Choroid plexus epithelial cell (primary cell): ENCODE measurements around the gene DYNC1I1.
A peak's percentile ranks its signal among the peaks of the same experiment; 100 is the strongest.

Source experiments
- DNase-seq: peaks from one replicate; pipeline ENCODE4 v3.0.0-alpha.2; 2010; ENCODE audit warnings: low read depth
- H3K4me3 ChIP-seq: 2 replicates; pipeline ENCODE4 v1.5.1; 2011; ENCODE audit warnings: low read depth, mild to moderate bottlenecking, control low read depth, low read length, moderate library complexity
- CTCF ChIP-seq: conservative IDR thresholded peaks from 2 replicates; pipeline ENCODE4 v1.5.1; 2011; ENCODE audit warnings: low read depth, mild to moderate bottlenecking, control low read depth, inconsistent platforms, low read length, moderate library complexity

Gene DYNC1I1

DNA sequence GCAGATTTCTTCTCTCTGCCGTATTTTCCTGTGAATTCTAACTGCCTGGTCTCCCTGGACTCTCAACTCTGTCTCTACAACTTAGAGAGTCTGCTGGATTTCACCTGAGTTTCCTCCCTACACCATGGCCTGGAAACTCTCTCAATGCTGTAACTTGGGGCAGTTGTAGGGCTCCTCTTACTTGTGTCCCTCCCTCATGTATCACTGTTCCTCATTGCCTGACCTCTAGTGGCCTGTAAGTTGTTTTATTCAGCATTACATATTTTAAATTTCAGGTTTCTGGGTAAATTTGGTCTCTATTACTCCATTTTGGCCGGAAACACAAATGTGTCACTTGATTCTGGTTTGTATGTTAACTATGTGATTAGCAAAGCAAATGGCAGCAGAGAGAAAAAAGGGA lies 70.9 kb downstream of the DYNC1I1 start:
- DNase-seq = peak; percentile 16
- no peak overlapping the region for H3K4me3 ChIP-seq
- TF ChIP-seq CTCF = peak; percentile 21

DNA sequence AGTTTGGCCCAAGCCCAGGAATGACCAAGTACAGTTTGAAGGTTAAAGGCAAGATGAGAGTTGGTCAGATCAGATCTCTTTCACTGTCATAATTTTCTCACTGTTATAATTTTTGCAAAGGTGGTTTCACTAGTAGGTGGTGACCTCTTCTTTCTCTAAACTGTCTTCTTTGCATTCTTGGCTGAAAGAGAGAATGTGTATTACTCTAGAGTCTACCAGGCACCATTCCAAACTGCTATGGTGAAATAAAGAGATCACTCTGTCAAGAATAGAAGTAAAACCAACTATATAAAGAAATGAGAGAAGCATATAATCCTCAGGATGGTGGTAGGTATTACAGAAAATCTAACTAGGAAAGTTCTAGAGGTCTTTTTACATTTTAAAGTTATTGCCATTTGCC lies 72.7 kb downstream of the DYNC1I1 start:
- DNase-seq = peak; percentile 56
- no peak overlapping the region for H3K4me3 ChIP-seq
- TF ChIP-seq CTCF = no peak

- DNase-seq = no peak
- no peak overlapping the region for H3K4me3 ChIP-seq
- no peak for TF ChIP-seq CTCF
Observed at GRCh38 chr7:95847061-95847460, 74.7 kb downstream of the DYNC1I1 start.

- DNase-seq = peak; percentile 71
- no peak overlapping the region for H3K4me3 ChIP-seq
- TF ChIP-seq CTCF = no peak
Observed at GRCh38 chr7:95859429-95859828, 87.1 kb downstream of the DYNC1I1 start.

GRCh38 chr7:95861041-95861440 lies 88.7 kb downstream of the DYNC1I1 start:
- H3K4me3 ChIP-seq = no peak overlapping the region
- DNase-seq = peak; percentile 44

DNA sequence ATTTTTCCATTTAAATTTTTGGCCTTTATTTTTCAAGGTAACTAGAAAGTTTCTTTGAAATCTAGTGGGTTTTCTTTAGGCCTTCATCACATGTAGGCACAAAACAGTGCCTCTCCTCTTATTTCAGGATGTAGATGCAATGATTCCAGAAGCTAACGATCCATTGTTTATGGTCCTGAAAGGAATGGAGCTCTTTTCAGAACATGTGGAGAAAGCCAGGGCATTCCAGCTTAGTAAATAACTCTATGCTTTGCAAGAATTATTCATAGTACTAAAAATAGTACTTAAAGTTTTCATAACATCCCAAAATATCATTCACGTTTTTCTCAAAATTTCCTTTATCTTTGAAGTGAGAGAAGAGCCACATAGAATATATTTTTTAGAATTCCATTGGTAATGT lies 91.3 kb downstream of the DYNC1I1 start:
- TF ChIP-seq CTCF = no peak

More at GRCh38 chr7:95861041-95861440, 88.7 kb downstream of the DYNC1I1 start:
- TF ChIP-seq CTCF = no peak

GRCh38 chr7:95865716-95866371 lies 93.5 kb downstream of the DYNC1I1 start:
- peak; percentile 69 for TF ChIP-seq CTCF
- peak; percentile 72 for DNase-seq
- H3K4me3 ChIP-seq = no peak overlapping the region

More for the DNA sequence above, 91.3 kb downstream of the DYNC1I1 start:
- DNase-seq = no peak
- H3K4me3 ChIP-seq = no peak overlapping the region
